Measurements from ENCODE around the gene PPIL6. TPM values are rescaled to one million over a fixed set of nuclear protein-coding genes. Genes with fewer than 3 reads are reported as not detected.

PPIL6 gene
- total RNA-seq, 3 donors from 2014 or later (not counting 1 experiment from before 2014, with no cell fraction given) = 0.28 to 0.70 (median 0.40) TPM

GRCh38 chr6:109356237-109356636 lies 84.2 kb downstream of the PPIL6 start:
- Histone ChIP-seq H3K27me3 (ENCODE audit: control insufficient read depth, insufficient read depth, low read length) (no peaks in the 10 kb centered on the region), H3K27ac (ENCODE audit: low read length) (no peak overlapping the region), H3K9me3 (ENCODE audit: control insufficient read depth, insufficient read depth, low read length) (peaks cover 5% of the 10 kb centered on the region), H3K4me1 (ENCODE audit: control insufficient read depth, insufficient read depth, low read length) (no peaks in the 10 kb centered on the region), H3K4me3 (ENCODE audit: low read length) (no peak overlapping the region), H3K36me3 (ENCODE audit: control insufficient read depth, insufficient read depth, low read length) (peaks cover 40% of the 10 kb centered on the region)
- Mint-ChIP-seq H3K27me3 (ENCODE audit: low read depth in 2 of 2) (no peaks in the 10 kb centered on the region), H3K4me3 (no peak overlapping the region), H3K27ac (no peak overlapping the region), H3K4me1 (peaks cover 52 to 59% of the 10 kb centered on the region in 2 donors), H3K36me3 (no peaks in the 10 kb centered on the region), H3K9me3 (no peaks in the 10 kb centered on the region)
- no peak for DNase-seq
- ATAC-seq = no peak
- WGBS (ENCODE audit: insufficient coverage) = 100% methylated on average over 2 of the region's 3 CpGs
- no peak for TF ChIP-seq CTCF (IDR thresholded peaks at IDR 0.05)
- intact Hi-C loops (cut with micrococcal nuclease) = no loop called here

- peaks cover 20 to 37% of the 10 kb centered on the region in 2 donors for H3K4me1 Mint-ChIP-seq
- DNase-seq (no peak), ATAC-seq (peak in 1 of 3 donors; percentile 30)
- H3K36me3 Mint-ChIP-seq = no peaks in the 10 kb centered on the region
- intact Hi-C loops (cut with micrococcal nuclease) = no loop called here
- WGBS (ENCODE audit: insufficient coverage) = 99% methylated on average over 5 of the region's 5 CpGs
- no peak for TF ChIP-seq CTCF (IDR thresholded peaks at IDR 0.05)
- H3K36me3 ChIP-seq (ENCODE audit: control insufficient read depth, insufficient read depth, low read length) = peaks cover 13% of the 10 kb centered on the region
- H3K27me3 Mint-ChIP-seq (ENCODE audit: low read depth in 2 of 2) = no peaks in the 10 kb centered on the region
- no peaks in the 10 kb centered on the region for H3K9me3 Mint-ChIP-seq
- H3K4me3 ChIP-seq (ENCODE audit: low read length) = no peak overlapping the region
- no peaks in the 10 kb centered on the region for H3K27me3 ChIP-seq (ENCODE audit: control insufficient read depth, insufficient read depth, low read length)
- no peaks in the 10 kb centered on the region for H3K4me1 ChIP-seq (ENCODE audit: control insufficient read depth, insufficient read depth, low read length)
- H3K27ac ChIP-seq (ENCODE audit: low read length) = no peak overlapping the region
- peak overlapping the region; percentile 14 to 78 for H3K27ac Mint-ChIP-seq
- no peak overlapping the region for H3K4me3 Mint-ChIP-seq
- peaks cover 5% of the 10 kb centered on the region for H3K9me3 ChIP-seq (ENCODE audit: control insufficient read depth, insufficient read depth, low read length)
Measured at GRCh38 chr6:109351231-109352130, 88.9 kb downstream of the PPIL6 start.

GRCh38 chr6:109349419-109349987 lies 90.9 kb downstream of the PPIL6 start:
- no peaks in the 10 kb centered on the region for H3K9me3 Mint-ChIP-seq
- H3K36me3 ChIP-seq (ENCODE audit: control insufficient read depth, insufficient read depth, low read length) = peaks cover 5% of the 10 kb centered on the region
- ATAC-seq (no peak), DNase-seq (no peak)
- no peaks in the 10 kb centered on the region for H3K27me3 Mint-ChIP-seq (ENCODE audit: low read depth in 2 of 2)
- H3K4me1 ChIP-seq (ENCODE audit: control insufficient read depth, insufficient read depth, low read length) = no peaks in the 10 kb centered on the region
- no peak overlapping the region for H3K4me3 ChIP-seq (ENCODE audit: low read length)
- intact Hi-C loops (cut with micrococcal nuclease) = no loop called here
- peaks cover 20 to 34% of the 10 kb centered on the region in 2 donors for H3K4me1 Mint-ChIP-seq
- H3K27ac ChIP-seq (ENCODE audit: low read length) = no peak overlapping the region
- H3K27ac Mint-ChIP-seq = peak overlapping the region in 1 of 2 donors; percentile 35
- H3K27me3 ChIP-seq (ENCODE audit: control insufficient read depth, insufficient read depth, low read length) = no peaks in the 10 kb centered on the region
- no peaks in the 10 kb centered on the region for H3K36me3 Mint-ChIP-seq
- no peak for TF ChIP-seq CTCF (IDR thresholded peaks at IDR 0.05)
- H3K9me3 ChIP-seq (ENCODE audit: control insufficient read depth, insufficient read depth, low read length) = no peaks in the 10 kb centered on the region
- WGBS (ENCODE audit: insufficient coverage) = 53% methylated on average over 2 of the region's 3 CpGs
- H3K4me3 Mint-ChIP-seq = no peak overlapping the region

All from natural killer cell (primary cell).